ENCODE results near the gene KIF23.

DNA sequence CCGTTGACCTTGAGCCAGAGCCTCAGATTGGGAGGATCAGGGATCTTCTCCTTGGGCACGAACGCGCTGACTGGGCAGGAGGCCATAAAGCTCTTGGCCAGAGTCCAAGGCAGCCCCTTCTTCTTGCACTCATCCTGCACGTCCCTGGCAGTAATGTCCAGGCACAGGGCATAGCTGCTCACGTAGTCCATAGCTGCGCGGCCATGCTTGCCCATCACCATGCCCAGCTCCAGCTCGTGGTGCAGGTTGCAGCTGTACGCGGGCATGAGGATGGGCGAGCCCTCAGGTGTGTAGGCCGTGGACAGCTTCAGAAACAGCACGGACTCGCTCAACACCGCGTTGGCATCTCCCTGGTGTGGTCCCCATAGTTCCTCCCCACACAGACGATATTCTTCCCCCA lies 20.5 kb downstream of the KIF23 start:
- TF ChIP-seq, protein P1, sequence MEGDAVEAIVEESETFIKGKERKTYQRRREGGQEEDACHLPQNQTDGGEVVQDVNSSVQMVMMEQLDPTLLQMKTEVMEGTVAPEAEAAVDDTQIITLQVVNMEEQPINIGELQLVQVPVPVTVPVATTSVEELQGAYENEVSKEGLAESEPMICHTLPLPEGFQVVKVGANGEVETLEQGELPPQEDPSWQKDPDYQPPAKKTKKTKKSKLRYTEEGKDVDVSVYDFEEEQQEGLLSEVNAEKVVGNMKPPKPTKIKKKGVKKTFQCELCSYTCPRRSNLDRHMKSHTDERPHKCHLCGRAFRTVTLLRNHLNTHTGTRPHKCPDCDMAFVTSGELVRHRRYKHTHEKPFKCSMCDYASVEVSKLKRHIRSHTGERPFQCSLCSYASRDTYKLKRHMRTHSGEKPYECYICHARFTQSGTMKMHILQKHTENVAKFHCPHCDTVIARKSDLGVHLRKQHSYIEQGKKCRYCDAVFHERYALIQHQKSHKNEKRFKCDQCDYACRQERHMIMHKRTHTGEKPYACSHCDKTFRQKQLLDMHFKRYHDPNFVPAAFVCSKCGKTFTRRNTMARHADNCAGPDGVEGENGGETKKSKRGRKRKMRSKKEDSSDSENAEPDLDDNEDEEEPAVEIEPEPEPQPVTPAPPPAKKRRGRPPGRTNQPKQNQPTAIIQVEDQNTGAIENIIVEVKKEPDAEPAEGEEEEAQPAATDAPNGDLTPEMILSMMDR (IDR thresholded peaks at IDR 0.05), result no peak
- no peak for TF ChIP-seq POLR2AphosphoS5 (IDR thresholded peaks at IDR 0.05)
- TF ChIP-seq EP300 (IDR thresholded peaks at IDR 0.05), result no peak
